Measurements from ENCODE around the gene EIF2S3B. TPM values are rescaled to one million over a fixed set of nuclear protein-coding genes. Genes with fewer than 3 reads are reported as not detected.
A peak's percentile ranks its signal among the peaks of the same experiment; 100 is the strongest.
"Not testable (repeated sequence)": the region's sequence is repeated elsewhere in the genome, so short reads cannot be mapped to it uniquely, and the experiment has no call there.

EIF2S3B gene
- total RNA-seq, 3 donors from 2014 or later (not counting 1 experiment from before 2014, with no cell fraction given), result 0.88 TPM; not detected in 2

DNA sequence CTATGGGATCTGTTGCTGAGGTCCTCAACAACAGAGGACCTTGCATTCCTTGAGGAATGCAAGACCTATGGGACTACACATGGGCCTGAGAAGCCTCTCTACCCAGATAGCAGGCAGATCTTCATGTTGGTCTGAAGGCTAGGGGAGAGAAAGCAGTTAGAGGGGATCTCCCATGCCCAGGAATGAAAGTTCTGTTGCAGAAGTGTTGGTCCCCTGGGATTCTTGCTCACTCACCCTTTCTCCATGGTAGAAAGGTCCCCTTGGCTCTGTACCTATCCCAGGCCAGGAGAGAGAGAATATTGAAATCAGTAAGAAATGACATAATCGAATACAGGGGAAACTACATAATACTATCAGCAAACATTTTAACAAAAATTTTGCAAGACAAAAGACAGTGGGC, 36.0 kb upstream of the EIF2S3B start:
- no peak overlapping the region for H3K4me3 Mint-ChIP-seq
- H3K9me3 Mint-ChIP-seq, result peaks cover 0 to 2% of the 10 kb centered on the region in 2 donors
- WGBS (ENCODE audit: insufficient coverage), result no CpG with 5 or more reads among the region's 1 CpG
- DNase-seq (no peak), ATAC-seq (no peak)
- H3K27ac Mint-ChIP-seq, result no peak overlapping the region
- Histone ChIP-seq H3K9me3 (ENCODE audit: control insufficient read depth, insufficient read depth, low read length) (no peaks in the 10 kb centered on the region), H3K4me1 (ENCODE audit: control insufficient read depth, insufficient read depth, low read length) (no peaks in the 10 kb centered on the region), H3K4me3 (ENCODE audit: low read length) (no peak overlapping the region), H3K27me3 (ENCODE audit: control insufficient read depth, insufficient read depth, low read length) (no peaks in the 10 kb centered on the region), H3K36me3 (ENCODE audit: control insufficient read depth, insufficient read depth, low read length) (no peaks in the 10 kb centered on the region), H3K27ac (ENCODE audit: low read length) (no peak overlapping the region)
- peaks cover 19% of the 10 kb centered on the region for H3K36me3 Mint-ChIP-seq
- TF ChIP-seq, protein P1, sequence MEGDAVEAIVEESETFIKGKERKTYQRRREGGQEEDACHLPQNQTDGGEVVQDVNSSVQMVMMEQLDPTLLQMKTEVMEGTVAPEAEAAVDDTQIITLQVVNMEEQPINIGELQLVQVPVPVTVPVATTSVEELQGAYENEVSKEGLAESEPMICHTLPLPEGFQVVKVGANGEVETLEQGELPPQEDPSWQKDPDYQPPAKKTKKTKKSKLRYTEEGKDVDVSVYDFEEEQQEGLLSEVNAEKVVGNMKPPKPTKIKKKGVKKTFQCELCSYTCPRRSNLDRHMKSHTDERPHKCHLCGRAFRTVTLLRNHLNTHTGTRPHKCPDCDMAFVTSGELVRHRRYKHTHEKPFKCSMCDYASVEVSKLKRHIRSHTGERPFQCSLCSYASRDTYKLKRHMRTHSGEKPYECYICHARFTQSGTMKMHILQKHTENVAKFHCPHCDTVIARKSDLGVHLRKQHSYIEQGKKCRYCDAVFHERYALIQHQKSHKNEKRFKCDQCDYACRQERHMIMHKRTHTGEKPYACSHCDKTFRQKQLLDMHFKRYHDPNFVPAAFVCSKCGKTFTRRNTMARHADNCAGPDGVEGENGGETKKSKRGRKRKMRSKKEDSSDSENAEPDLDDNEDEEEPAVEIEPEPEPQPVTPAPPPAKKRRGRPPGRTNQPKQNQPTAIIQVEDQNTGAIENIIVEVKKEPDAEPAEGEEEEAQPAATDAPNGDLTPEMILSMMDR (IDR thresholded peaks at IDR 0.05), result no peak
- intact Hi-C loops (cut with micrococcal nuclease), result no loop called here
- peaks cover 7 to 11% of the 10 kb centered on the region in 2 donors for H3K4me1 Mint-ChIP-seq
- peaks cover 3 to 16% of the 10 kb centered on the region in 2 donors for H3K27me3 Mint-ChIP-seq (ENCODE audit: low read depth in 2 of 2)

DNA sequence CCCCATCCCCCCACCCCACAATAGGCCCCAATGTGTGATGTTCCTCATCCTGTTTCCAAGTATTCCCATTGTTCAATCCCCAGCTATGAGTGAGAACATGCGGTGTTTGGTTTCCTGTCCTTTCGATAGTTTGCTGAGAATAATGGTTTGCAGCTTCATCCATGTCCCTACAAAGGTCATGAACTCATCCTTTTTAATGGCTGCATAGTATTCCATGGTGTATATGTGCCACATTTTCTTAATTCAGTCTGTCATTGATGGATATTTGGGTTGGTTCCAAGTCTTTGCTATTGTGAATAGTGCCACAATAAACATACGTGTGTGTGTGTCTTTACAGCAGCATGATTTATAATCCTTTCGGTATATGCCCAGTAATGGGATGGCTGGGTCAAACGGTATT, 32.9 kb upstream of the EIF2S3B start:
- H3K36me3 ChIP-seq (ENCODE audit: control insufficient read depth, insufficient read depth, low read length); H3K4me3 Mint-ChIP-seq; H3K27me3 ChIP-seq (ENCODE audit: control insufficient read depth, insufficient read depth, low read length); DNase-seq; H3K9me3 ChIP-seq (ENCODE audit: control insufficient read depth, insufficient read depth, low read length); H3K4me3 ChIP-seq (ENCODE audit: low read length); H3K4me1 ChIP-seq (ENCODE audit: control insufficient read depth, insufficient read depth, low read length); H3K27ac ChIP-seq (ENCODE audit: low read length); H3K27ac Mint-ChIP-seq; H3K4me1 Mint-ChIP-seq; H3K27me3 Mint-ChIP-seq (ENCODE audit: low read depth in 2 of 2); ATAC-seq; intact Hi-C loops (cut with micrococcal nuclease): not testable (repeated sequence)
- H3K9me3 Mint-ChIP-seq, result peaks cover 0 to 11% of the 10 kb centered on the region in 2 donors
- 88% methylated on average over 5 of the region's 5 CpGs for WGBS (ENCODE audit: insufficient coverage)
- peaks cover 10% of the 10 kb centered on the region for H3K36me3 Mint-ChIP-seq

DNA sequence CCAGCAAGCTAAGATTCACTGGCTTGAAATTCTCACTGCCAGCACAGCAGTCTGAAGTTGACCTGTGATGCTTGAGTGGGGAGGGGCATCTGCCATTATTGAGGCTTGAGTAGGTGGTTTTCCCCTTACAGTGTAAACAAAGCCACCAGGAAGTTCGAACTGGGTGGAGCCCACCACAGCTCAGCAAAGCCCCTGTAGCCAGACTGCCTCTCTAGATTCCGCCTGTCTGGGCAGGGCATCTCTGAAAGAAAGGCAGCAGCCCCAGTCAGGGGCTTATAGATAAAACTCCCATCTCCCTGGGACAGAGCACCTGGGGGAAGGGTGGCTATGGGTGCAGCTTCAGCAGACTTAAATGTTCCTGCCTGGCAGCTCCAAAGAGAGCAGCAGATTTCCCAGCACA, 23.8 kb upstream of the EIF2S3B start:
- DNase-seq, result peak in 1 of 2 donors; percentile 54
- intact Hi-C loops (cut with micrococcal nuclease), result not testable (repeated sequence)

DNA sequence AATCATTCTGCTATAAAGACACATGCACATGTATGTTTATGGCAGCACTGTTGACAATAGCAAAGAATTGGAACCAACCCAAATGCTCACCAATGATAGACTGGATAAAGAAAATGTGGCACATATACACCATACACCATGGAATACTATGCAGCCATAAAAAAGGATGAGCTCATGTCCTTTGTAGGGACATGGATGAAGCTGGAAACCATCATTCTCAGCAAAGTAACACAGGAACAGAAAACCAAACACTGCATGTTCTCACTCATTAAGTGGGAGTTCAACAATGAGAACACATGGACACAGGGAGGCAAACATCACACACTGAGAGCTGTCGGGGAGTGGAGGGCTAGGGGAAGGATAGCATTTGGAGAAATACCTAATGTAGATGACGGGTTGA, 18.4 kb upstream of the EIF2S3B start:
- H3K36me3 ChIP-seq (ENCODE audit: control insufficient read depth, insufficient read depth, low read length); H3K27ac ChIP-seq (ENCODE audit: low read length); H3K27me3 ChIP-seq (ENCODE audit: control insufficient read depth, insufficient read depth, low read length); ATAC-seq; intact Hi-C loops (cut with micrococcal nuclease); H3K4me3 ChIP-seq (ENCODE audit: low read length); H3K4me1 ChIP-seq (ENCODE audit: control insufficient read depth, insufficient read depth, low read length); H3K4me3 Mint-ChIP-seq; DNase-seq; H3K9me3 ChIP-seq (ENCODE audit: control insufficient read depth, insufficient read depth, low read length); H3K27me3 Mint-ChIP-seq (ENCODE audit: low read depth in 2 of 2); H3K27ac Mint-ChIP-seq: not testable (repeated sequence)
- Mint-ChIP-seq H3K4me1 (peaks cover 9 to 21% of the 10 kb centered on the region in 2 donors), H3K36me3 (peaks cover 16% of the 10 kb centered on the region), H3K9me3 (peaks cover 6 to 11% of the 10 kb centered on the region in 2 donors)
- 100% methylated on average over 2 of the region's 2 CpGs for WGBS (ENCODE audit: insufficient coverage)

More for the DNA sequence above, 23.8 kb upstream of the EIF2S3B start:
- H3K4me3 ChIP-seq (ENCODE audit: low read length); H3K36me3 ChIP-seq (ENCODE audit: control insufficient read depth, insufficient read depth, low read length); H3K27me3 ChIP-seq (ENCODE audit: control insufficient read depth, insufficient read depth, low read length); H3K9me3 ChIP-seq (ENCODE audit: control insufficient read depth, insufficient read depth, low read length); H3K27me3 Mint-ChIP-seq (ENCODE audit: low read depth in 2 of 2): not testable (repeated sequence)
- Mint-ChIP-seq H3K36me3 (peaks cover 16% of the 10 kb centered on the region), H3K4me3 (peak overlapping the region; percentile 70), H3K27ac (peak overlapping the region; percentile 71 to 87), H3K4me1 (peaks cover 26 to 38% of the 10 kb centered on the region in 2 donors), H3K9me3 (peaks cover 7 to 11% of the 10 kb centered on the region in 2 donors)
- H3K4me1 ChIP-seq (ENCODE audit: control insufficient read depth, insufficient read depth, low read length), result peaks cover 15% of the 10 kb centered on the region
- peak; percentile 67 to 91 (median 89) for ATAC-seq
- peak overlapping the region; percentile 40 for H3K27ac ChIP-seq (ENCODE audit: low read length)
- 9% methylated on average over 2 of the region's 2 CpGs for WGBS (ENCODE audit: insufficient coverage)

DNA sequence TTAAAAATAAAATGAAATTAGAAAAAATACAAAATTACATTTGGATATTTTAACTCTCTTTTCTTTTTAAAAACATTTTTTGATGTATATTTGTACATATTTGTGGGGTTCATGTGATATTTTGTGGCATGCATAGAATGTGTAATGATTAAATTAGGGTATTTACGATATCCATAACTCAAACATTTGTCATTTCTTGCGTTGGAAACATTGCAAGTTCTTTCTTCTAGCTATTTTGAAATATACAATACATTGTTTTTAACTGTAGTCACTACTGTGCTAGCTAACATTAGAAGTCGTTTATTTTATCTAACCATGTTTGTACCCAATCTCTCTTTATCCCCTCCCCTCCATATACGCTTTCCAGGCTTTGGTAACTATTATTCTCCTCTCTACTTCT, 13.9 kb upstream of the EIF2S3B start:
- ATAC-seq, result no peak
- peaks cover 5 to 8% of the 10 kb centered on the region in 2 donors for H3K4me1 Mint-ChIP-seq
- H3K9me3 Mint-ChIP-seq, result no peaks in the 10 kb centered on the region
- WGBS (ENCODE audit: insufficient coverage), result 100% methylated on average over 1 of the region's 4 CpGs
- Histone ChIP-seq H3K27me3 (ENCODE audit: control insufficient read depth, insufficient read depth, low read length) (no peaks in the 10 kb centered on the region), H3K4me1 (ENCODE audit: control insufficient read depth, insufficient read depth, low read length) (no peaks in the 10 kb centered on the region), H3K36me3 (ENCODE audit: control insufficient read depth, insufficient read depth, low read length) (no peaks in the 10 kb centered on the region), H3K4me3 (ENCODE audit: low read length) (no peak overlapping the region), H3K27ac (ENCODE audit: low read length) (no peak overlapping the region), H3K9me3 (ENCODE audit: control insufficient read depth, insufficient read depth, low read length) (no peaks in the 10 kb centered on the region)
- intact Hi-C loops (cut with micrococcal nuclease), result no loop called here
- no peaks in the 10 kb centered on the region for H3K36me3 Mint-ChIP-seq
- TF ChIP-seq, protein P1 (IDR thresholded peaks at IDR 0.05), result no peak
- H3K27me3 Mint-ChIP-seq (ENCODE audit: low read depth in 2 of 2), result no peaks in the 10 kb centered on the region
- H3K27ac Mint-ChIP-seq, result no peak overlapping the region
- no peak for DNase-seq
- H3K4me3 Mint-ChIP-seq, result no peak overlapping the region
